Osteoblast (primary cell): Measurements from ENCODE around the gene LAMB4. TPM values are rescaled to one million over a fixed set of nuclear protein-coding genes. Genes with fewer than 3 reads are reported as not detected.

Experiments used
- DNase-seq: peaks from one replicate; pipeline ENCODE4 v3.0.0; 2011; ENCODE audit warnings: low spot score, mixed read lengths; ENCODE audit not compliant: insufficient read length; ENCODE audit errors: missing footprints
- H2AFZ ChIP-seq: 2 replicates; pipeline ENCODE4 v1.6.0; 2011; ENCODE audit warnings: mild to moderate bottlenecking, low read length
- H3K27ac ChIP-seq: 2 replicates; pipeline ENCODE4 v1.5.1; 2011; ENCODE audit warnings: mild to moderate bottlenecking, low read depth, low read length, moderate library complexity
- H3K27me3 ChIP-seq: 2 replicates; pipeline ENCODE4 v1.6.0; 2012; ENCODE audit warnings: mild to moderate bottlenecking, control low read depth, inconsistent platforms, low read length, moderate library complexity; ENCODE audit not compliant: insufficient read depth
- H3K36me3 ChIP-seq: 2 replicates; pipeline ENCODE4 v1.5.1; 2011; ENCODE audit warnings: mild to moderate bottlenecking, low read length, control low read depth, moderate library complexity; ENCODE audit not compliant: insufficient read depth
- H3K4me1 ChIP-seq: 2 replicates; pipeline ENCODE4 v1.5.1; 2011; ENCODE audit warnings: mild to moderate bottlenecking, low read length, control low read depth, moderate library complexity; ENCODE audit not compliant: insufficient read depth
- H3K4me2 ChIP-seq: 2 replicates; pipeline ENCODE4 v1.6.0; 2011; ENCODE audit warnings: mild to moderate bottlenecking, low read length; ENCODE audit not compliant: insufficient read depth
- H3K4me3 ChIP-seq: fragments of 200-600 bp; sonication (generic); 3 replicates; pipeline ENCODE4 v1.5.1; 2012; ENCODE audit warnings: mild to moderate bottlenecking, low read length, inconsistent platforms; ENCODE audit not compliant: insufficient read depth
- H3K79me2 ChIP-seq: 2 replicates; pipeline ENCODE4 v1.6.0; 2012; ENCODE audit warnings: mild to moderate bottlenecking, low read length, control low read depth, inconsistent platforms; ENCODE audit not compliant: insufficient read depth
- H3K9me3 ChIP-seq: 2 replicates; pipeline ENCODE4 v1.5.1; 2011; ENCODE audit warnings: low read depth, low read length, control low read depth
- H4K20me1 ChIP-seq: 2 replicates; pipeline ENCODE4 v1.6.0; 2012; ENCODE audit warnings: mild to moderate bottlenecking, low read length, control low read depth; ENCODE audit not compliant: insufficient read depth
- total RNA-seq: library from RNA; depleted of rRNA; stranded (reverse); fragments of >200 nt; gene quantifications from 2 replicates; pipeline ENCODE4 v1.2.3, GENCODE V29; 2012
- TF ChIP-seq, protein P1 (sequence below): IDR thresholded peaks from 2 replicates; pipeline ENCODE4 v1.5.1; 2011; ENCODE audit warnings: mild to moderate bottlenecking, low read depth, low read length, moderate library complexity; ENCODE audit errors: extremely low read depth

The LAMB4 gene
- total RNA-seq, 1 donor, result 0.36 TPM

DNA sequence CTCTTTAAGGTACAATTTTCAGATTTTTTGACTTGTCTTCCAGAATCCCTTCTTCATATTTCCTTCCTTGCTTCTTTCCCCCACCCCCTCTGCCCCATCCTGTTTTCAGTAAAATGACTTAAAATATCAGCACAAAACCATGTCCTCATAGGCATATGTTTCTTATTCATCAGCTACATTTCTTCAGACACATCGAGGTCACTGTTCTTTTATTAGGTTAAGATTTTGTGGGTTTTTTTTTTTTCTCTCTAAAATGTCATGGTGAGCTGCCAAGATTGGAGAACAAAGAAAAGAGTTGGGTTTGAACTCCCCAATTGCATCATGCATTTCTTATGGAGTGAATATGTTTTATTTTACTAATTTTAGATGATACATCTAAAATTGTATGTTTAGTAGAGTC is 35.8 kb downstream of the LAMB4 start:
- no peaks in the 10 kb centered on the region for H4K20me1 ChIP-seq
- peak overlapping the region; percentile 52 for H3K4me2 ChIP-seq
- no peak overlapping the region for H3K4me3 ChIP-seq
- H2AFZ ChIP-seq, result peak overlapping the region; percentile 73
- no peaks in the 10 kb centered on the region for H3K36me3 ChIP-seq
- no peaks in the 10 kb centered on the region for H3K27me3 ChIP-seq
- peak overlapping the region; percentile 80 for H3K27ac ChIP-seq
- TF ChIP-seq, protein P1, sequence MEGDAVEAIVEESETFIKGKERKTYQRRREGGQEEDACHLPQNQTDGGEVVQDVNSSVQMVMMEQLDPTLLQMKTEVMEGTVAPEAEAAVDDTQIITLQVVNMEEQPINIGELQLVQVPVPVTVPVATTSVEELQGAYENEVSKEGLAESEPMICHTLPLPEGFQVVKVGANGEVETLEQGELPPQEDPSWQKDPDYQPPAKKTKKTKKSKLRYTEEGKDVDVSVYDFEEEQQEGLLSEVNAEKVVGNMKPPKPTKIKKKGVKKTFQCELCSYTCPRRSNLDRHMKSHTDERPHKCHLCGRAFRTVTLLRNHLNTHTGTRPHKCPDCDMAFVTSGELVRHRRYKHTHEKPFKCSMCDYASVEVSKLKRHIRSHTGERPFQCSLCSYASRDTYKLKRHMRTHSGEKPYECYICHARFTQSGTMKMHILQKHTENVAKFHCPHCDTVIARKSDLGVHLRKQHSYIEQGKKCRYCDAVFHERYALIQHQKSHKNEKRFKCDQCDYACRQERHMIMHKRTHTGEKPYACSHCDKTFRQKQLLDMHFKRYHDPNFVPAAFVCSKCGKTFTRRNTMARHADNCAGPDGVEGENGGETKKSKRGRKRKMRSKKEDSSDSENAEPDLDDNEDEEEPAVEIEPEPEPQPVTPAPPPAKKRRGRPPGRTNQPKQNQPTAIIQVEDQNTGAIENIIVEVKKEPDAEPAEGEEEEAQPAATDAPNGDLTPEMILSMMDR, result no peak
- peaks cover 27% of the 10 kb centered on the region for H3K4me1 ChIP-seq
- no peaks in the 10 kb centered on the region for H3K79me2 ChIP-seq
- DNase-seq, result peak; percentile 15
- H3K9me3 ChIP-seq, result no peaks in the 10 kb centered on the region

GRCh38 chr7:108093851-108094331 is 36.3 kb downstream of the LAMB4 start:
- Histone ChIP-seq H4K20me1 (no peaks in the 10 kb centered on the region), H2AFZ (peak overlapping the region; percentile 73), H3K4me3 (no peak overlapping the region), H3K79me2 (no peaks in the 10 kb centered on the region), H3K9me3 (no peaks in the 10 kb centered on the region), H3K27ac (peak overlapping the region; percentile 80), H3K4me1 (peaks cover 24% of the 10 kb centered on the region), H3K27me3 (no peaks in the 10 kb centered on the region), H3K4me2 (peak overlapping the region; percentile 52), H3K36me3 (no peaks in the 10 kb centered on the region)
- peak; percentile 35 for DNase-seq
- TF ChIP-seq, protein P1, result no peak

DNA sequence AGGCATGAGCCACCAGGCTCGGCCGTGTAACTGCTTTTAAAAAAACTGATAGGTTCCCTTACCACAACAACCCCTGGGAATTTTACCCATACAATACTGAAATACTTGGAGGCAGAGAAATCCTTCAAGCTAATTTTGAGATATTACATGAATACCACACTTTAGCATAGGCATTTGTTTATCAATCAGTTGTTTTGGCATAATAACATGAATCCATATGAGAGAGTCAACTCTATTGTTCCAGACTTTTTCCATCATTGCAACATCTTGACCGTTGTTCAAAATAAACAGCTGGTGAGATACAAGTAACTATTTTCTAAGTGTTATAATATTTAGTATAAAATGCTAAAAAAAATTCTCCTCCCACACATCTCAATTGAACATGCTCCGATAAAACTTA is 36.8 kb downstream of the LAMB4 start:
- no peak for DNase-seq
- TF ChIP-seq, protein P1, result no peak
- Histone ChIP-seq H3K27me3 (no peaks in the 10 kb centered on the region), H3K4me3 (no peak overlapping the region), H3K9me3 (no peaks in the 10 kb centered on the region), H3K36me3 (no peaks in the 10 kb centered on the region), H2AFZ (no peak overlapping the region), H3K4me1 (peaks cover 24% of the 10 kb centered on the region), H3K4me2 (peak overlapping the region; percentile 52), H3K79me2 (no peaks in the 10 kb centered on the region), H4K20me1 (no peaks in the 10 kb centered on the region), H3K27ac (no peak overlapping the region)

GRCh38 chr7:108091461-108091831 is 38.7 kb downstream of the LAMB4 start:
- Histone ChIP-seq H3K79me2 (no peaks in the 10 kb centered on the region), H3K4me3 (no peak overlapping the region), H3K9me3 (no peaks in the 10 kb centered on the region), H3K4me2 (no peak overlapping the region), H4K20me1 (no peaks in the 10 kb centered on the region), H3K36me3 (no peaks in the 10 kb centered on the region), H3K27ac (no peak overlapping the region), H3K27me3 (no peaks in the 10 kb centered on the region), H2AFZ (no peak overlapping the region), H3K4me1 (peaks cover 24% of the 10 kb centered on the region)
- TF ChIP-seq, protein P1, result no peak
- DNase-seq, result no peak
